RWPE1 (cell line): Measurements from ENCODE around the gene LENG9.

ENCODE experiments used
- CTCF ChIA-PET: fragments of 350-600 bp; sonication (Branson Sonifier 250); formaldehyde crosslinking; extraction: SDS; loops from one replicate; lab custom pipeline; 2021; lab: Yijun Ruan, JAX
- POLR2A ChIA-PET: fragments of 400-600 bp; formaldehyde crosslinking; extraction: SDS; loops from one replicate; lab custom pipeline; 2020; ENCODE audit warnings: antibody characterized with exemption; ENCODE audit not compliant: low non-redundant PET; lab: Yijun Ruan, JAX
- DNase-seq: peaks from one replicate; pipeline ENCODE4 v3.0.0; 2012; ENCODE audit warnings: low spot score
- H3K27ac ChIP-seq: fragments of 450-650 bp; 2 replicates; pipeline ENCODE4 v1.5.1; 2017
- CTCF ChIP-seq: fragments of 450-650 bp; conservative IDR thresholded peaks from 2 replicates; pipeline ENCODE4 v1.5.1; 2017; ENCODE audit warnings: low read depth, mild to moderate bottlenecking

LENG9 gene

GRCh38 chr19:54436031-54436523 is 27.5 kb downstream of the LENG9 start:
- POLR2A ChIA-PET = no interaction called here
- CTCF ChIA-PET = no interaction called here
- no peak for TF ChIP-seq CTCF
- DNase-seq = no peak
- peak overlapping the region; percentile 14; the same call in 1 of the 2 replicates for H3K27ac ChIP-seq

- ChIA-PET POLR2A (no interaction called here), CTCF (no interaction called here)
- no peak for DNase-seq
- no peak overlapping the region for H3K27ac ChIP-seq
- TF ChIP-seq CTCF = no peak
Measured at GRCh38 chr19:54435551-54436016, 28.0 kb downstream of the LENG9 start.

GRCh38 chr19:54434873-54435214 is 28.7 kb downstream of the LENG9 start:
- H3K27ac ChIP-seq = no peak overlapping the region
- no peak for DNase-seq
- ChIA-PET POLR2A (no interaction called here), CTCF (no interaction called here)
- no peak for TF ChIP-seq CTCF

- CTCF ChIA-PET = no interaction called here
- no peak for TF ChIP-seq CTCF
- no peak for DNase-seq
- no peak overlapping the region for H3K27ac ChIP-seq
- POLR2A ChIA-PET = no interaction called here
Measured at GRCh38 chr19:54434112-54434872, 29.3 kb downstream of the LENG9 start.

- CTCF ChIA-PET = no interaction called here
- no peak for DNase-seq
- POLR2A ChIA-PET = no interaction called here
- H3K27ac ChIP-seq = no peak overlapping the region
- no peak for TF ChIP-seq CTCF
Measured at GRCh38 chr19:54433697-54434096, 29.9 kb downstream of the LENG9 start.

GRCh38 chr19:54432144-54432738 is 31.3 kb downstream of the LENG9 start:
- H3K27ac ChIP-seq = no peak overlapping the region
- TF ChIP-seq CTCF = no peak
- ChIA-PET CTCF (interaction anchor here (0.5 kb wide), 1 partner anchor 21 kb away, joined by 3 read pairs; no protein-coding TSS in a partner anchor), POLR2A (no interaction called here)
- DNase-seq = peak; percentile 76
